HL-60/S4 (cell line): Measurements from ENCODE around the gene MARCHF10.
"Not testable (repeated sequence)": the region's sequence is repeated elsewhere in the genome, so short reads cannot be mapped to it uniquely, and the experiment has no call there.

Experiments
- in situ Hi-C: fragments of 300-500 bp; cut with MboI; formaldehyde crosslinking; loops from 2 replicates; pipeline ENCODE4 v1.14.3; 2022; ENCODE audit warnings: low sequenced_read_pairs

Gene MARCHF10, protein sequence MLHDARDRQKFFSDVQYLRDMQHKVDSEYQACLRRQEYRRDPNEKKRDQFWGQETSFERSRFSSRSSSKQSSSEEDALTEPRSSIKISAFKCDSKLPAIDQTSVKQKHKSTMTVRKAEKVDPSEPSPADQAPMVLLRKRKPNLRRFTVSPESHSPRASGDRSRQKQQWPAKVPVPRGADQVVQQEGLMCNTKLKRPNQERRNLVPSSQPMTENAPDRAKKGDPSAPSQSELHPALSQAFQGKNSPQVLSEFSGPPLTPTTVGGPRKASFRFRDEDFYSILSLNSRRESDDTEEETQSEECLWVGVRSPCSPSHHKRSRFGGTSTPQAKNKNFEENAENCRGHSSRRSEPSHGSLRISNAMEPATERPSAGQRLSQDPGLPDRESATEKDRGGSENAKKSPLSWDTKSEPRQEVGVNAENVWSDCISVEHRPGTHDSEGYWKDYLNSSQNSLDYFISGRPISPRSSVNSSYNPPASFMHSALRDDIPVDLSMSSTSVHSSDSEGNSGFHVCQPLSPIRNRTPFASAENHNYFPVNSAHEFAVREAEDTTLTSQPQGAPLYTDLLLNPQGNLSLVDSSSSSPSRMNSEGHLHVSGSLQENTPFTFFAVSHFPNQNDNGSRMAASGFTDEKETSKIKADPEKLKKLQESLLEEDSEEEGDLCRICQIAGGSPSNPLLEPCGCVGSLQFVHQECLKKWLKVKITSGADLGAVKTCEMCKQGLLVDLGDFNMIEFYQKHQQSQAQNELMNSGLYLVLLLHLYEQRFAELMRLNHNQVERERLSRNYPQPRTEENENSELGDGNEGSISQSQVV

DNA sequence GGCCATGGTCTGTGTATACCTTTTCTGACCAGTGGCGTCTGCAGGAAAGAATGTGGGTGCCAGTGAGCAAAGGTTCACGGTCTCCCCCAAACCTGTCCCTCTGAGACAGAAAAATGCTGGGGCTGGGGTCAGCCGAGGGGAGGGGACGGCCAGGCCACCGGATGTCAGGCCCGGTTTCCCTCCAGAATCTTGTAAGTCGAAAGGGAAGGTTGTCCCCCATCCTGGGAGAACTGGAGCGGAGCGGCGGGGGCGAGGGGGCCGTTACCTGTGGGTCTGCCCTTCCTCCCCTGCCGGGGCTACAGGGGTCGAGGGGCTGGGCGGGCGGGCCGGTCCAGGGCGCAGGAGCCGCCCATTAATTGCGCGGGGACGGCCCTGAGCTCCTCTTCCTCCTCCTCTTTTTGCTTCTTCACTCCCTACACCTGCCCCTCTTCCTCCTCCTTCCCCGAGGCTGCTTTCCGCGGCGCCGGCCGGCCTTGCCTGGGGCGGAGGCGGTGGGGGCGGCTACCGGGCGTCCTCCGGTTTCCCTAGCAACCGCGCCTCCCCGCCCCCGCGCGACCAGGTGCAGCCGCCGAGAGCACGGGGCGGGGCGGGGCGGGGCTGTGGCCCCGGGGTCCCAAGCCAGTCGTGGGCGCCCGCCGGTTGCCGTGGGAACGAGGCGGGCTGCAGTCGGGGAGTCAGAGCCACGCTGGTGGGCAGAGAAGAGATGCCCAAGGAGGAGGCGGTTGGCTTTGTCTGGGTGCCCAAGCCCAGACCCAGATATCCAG is at the start of gene MARCHF10:
Gene MARCHF10 (minus strand): TSS at position 503 of the 764 bp plus-strand sequence. CDS start 6,579 bp downstream, outside the sequence.
- in situ Hi-C loops = no loop called here

DNA sequence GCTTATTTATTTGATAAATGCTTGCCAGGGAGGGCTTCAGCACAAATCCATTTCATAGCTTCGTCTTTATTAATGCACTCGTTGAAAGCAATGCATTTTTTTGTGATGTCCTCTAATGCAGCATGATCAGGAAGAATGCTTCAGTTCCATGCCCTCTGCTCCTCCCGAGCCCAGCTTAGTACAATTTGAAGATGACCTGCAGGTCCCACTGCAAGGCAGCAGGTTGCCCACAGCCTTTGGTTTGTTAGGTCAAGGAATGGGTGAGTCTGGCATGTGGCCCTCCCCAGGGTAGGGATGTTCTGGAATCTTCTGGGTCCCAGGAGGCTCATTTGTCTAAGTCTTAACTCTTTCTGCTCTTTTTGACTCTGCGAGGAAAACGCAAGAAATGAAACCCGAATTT is 49.4 kb upstream of the MARCHF10 start:
- in situ Hi-C loops = no loop called here

DNA sequence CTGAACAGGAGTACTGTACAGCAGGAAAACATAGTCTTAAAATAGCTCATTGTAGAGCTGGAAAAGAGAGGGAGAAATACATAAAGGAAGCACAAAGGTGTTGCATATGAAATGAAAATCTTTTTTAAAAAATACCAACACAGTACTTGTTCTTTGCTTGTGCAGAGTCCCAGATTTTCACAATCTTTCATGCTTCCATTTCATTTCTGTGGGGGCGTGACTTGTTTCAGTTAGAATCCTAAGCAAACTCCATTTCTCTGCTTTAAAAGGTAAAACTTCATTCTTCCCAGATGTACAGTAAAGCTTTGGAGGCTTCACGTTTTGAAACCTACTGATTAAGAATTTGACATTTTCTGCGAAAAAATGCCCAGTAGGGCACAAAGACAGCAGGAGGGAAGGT is 48.5 kb upstream of the MARCHF10 start:
- in situ Hi-C loops = no loop called here

DNA sequence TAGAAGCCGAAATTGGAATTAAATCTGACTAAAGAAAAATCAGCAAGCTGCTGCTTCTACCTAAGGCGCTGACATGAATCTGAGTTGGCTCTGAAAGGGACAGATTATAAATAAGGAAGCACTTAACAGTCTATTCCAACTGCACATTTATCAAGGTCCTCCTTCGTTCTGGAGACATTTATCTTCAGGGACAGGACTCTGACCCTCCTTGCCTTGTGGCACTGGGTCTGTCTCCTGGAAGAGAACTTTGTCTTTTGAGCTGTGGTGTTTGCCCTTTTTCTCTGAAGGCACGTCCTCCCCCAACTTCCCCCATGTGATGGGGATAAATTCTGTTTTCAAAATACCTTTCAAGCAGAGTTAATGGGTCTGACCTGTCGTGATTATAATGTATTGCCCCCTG is 47.0 kb upstream of the MARCHF10 start:
- in situ Hi-C loops = no loop called here

DNA sequence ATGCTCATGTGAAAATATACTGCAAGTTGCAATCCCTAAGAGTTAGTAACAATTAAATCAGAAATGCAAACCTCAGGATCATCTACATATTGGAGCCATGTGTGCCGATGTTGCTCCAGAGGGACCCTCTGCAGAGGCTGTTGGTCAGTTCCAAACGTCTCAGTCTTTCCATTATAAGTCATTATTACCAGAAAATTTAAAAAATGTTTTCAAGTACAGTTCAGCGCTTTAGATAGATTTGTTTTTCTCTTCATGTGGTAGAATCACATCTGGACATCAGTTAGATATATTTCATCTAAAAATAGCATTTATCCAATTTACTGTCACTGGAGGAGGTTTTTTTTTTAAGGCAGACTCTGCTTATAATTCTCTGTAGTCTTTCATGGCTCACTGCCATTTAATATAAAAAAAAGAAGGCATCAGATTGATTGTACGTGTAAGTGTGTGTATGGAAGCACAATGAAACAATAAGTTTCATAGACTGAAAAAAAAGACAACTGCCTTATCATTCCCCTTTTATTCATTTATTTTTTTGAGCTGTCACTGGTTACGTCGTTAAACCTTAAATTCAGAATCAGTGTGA is 46.1 kb upstream of the MARCHF10 start:
- in situ Hi-C loops = no loop called here

DNA sequence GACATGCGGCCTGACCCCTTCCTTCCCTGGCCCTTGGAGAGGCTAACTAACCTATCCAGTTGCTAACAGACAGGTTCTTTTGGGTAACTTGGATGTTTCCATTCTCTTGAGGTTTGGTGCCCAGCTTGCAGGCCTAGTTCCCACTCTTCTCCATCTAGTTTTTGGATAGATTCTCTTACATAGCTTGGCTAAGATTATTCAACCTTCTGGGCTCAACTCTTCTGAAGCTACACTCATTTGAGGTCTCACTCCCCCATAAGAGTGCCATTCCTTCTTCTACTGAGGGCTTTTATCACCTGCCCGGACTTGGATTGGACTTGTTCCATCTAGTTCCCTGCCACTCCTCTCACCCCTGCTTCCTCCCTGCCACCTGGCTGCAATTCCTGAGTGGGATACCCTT is 44.1 kb upstream of the MARCHF10 start:
- in situ Hi-C loops = no loop called here

DNA sequence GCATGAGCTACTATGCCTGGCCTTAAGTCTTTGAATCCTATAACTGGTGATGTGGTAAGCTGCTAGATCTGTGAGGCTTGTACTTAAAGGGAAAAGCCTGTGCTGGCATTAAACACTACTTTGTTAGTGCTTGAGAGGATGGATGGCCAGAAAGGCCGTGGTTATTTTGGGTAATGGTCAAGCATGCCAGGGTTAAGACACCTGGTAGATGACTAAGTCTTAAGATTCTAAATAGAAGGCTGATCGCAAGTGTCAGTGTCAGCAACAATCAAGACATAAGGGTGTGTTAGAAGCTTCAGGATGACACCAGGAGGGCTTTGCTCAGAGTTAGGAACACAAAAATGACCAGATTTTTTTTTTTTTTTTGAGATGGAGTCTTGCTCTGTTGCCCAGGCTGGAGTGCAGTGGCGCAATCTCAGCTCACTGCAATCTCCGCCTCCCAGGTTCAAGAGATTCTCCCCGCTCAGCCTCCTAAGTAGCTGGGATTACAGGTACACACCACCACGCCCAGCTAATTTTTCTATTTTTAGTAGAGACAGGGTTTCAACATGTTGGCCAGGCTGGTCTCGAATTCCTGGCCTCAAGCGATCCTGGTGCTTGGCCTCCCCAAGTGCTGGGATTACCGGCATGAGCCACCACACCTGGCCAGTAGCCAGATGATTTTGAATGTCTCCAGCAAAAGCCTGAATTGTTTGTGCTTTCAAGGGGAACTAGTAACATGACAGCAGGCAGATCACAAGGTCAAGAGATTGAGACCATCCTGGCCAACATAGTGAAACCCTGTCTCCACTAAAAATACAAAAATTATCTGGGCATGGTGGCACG is 41.7 kb upstream of the MARCHF10 start:
- in situ Hi-C loops = not testable (repeated sequence)

DNA sequence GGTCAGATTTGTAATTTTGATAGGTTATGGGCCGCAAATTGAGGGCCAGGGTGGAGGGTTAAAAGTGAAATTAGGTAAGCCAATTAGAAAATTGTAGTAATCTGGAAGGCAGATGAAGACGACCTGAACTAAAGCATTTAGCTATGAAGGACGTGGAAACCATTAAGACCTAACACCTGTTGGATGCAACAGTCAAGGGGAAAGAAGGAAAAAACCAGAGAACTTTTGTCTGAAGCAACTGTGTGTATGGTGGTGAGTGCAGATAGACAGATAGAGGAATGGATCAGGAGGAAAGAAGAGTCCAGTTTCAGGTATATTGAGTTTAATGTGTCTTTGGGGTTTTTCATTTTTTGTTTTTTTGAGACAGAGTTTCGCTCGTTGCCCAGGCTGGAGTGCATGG is 40.2 kb upstream of the MARCHF10 start:
- in situ Hi-C loops = no loop called here

DNA sequence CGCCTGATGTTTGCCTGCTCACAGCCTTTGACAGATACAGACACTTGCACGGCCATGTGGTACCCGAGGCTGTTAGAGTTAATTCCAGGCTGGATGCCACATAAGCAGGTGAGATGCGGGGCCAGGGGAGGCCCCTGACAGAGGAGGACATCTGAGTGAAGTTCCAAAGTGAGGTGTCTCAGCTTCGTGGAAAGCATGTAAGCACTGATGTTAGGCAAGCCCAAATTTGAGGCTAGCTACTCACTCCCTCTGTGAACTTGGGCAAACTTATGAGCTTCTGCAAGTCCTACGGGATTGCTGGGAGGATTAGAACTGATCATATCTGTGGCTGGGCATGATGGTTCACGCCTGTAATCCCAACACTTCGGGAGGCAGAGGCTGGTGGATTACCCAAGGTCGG is 39.3 kb upstream of the MARCHF10 start:
- in situ Hi-C loops = no loop called here

DNA sequence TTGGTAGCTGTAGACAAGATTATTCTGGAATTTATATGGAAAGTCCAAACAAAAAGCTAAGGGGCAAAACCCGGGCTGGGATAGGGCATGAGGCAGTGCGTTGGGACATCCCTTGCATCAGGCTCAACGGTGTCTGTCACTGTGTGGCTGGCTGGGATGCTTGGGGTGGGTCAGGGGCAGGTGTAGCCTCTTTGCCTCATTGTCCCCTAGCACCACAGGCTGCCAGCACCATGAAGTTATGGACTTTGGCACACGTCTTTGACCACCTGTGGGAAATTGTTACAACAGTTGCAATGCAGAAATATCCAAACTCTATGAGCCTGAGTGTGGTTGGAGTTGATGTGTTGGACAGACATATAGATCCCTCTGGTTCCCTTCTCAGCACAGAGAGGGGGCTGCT is 32.8 kb upstream of the MARCHF10 start:
- in situ Hi-C loops = no loop called here

DNA sequence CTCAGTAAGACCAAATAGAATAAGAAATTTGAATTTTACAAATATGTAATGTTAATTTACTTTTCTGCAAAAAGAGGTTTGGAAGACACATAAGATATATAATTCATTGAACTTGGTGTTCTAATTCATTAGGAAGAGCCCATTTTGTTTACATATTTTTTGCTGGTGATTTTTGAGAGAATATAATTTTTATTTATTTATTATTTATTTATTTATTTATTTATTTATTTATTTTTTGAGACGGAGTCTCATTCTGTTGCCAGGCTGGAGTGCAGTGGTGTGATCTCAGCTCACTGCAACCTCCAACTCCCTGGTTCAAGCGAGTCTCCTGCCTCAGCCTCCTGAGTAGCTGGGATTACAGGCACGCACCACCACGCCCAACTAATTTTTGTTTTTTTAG is 25.7 kb upstream of the MARCHF10 start:
- in situ Hi-C loops = not testable (repeated sequence)

DNA sequence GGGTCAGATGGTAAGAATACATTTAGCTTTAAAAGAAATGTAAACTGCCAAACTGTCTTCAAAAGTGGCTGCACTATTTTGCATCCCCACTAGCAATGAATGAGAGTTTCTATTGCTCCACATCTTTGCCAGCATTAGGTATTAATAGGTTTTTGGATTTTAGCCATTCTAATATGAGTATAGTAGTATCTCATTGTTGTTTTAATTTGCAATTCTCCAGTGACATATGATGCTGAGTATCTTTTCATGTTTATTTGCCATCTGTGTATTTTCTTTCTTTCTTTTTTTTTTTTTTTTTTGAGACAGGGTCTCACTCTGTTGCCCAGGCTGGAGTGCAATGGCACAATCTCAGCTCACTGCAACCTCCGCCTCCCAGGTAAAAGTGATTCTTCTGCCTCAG is 24.3 kb upstream of the MARCHF10 start:
- in situ Hi-C loops = no loop called here

DNA sequence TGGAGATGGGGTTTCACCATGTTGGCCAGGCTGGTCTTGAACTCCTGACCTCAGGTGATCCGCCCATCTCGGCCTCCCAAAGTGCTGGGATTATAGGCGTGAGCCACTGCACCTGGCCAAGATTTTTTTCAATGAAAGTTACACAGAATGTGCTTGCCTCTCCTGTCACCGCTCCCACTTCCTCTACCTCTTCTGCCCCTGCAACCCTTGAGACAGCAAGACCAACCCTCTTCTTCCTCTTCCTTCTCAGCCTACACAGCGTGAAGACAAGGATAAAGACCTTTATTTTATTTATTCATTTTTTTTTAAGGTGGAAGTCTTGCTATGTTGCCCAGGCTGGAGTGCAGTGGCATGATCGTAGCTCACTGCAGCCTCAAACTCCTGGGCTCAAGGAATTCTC is 23.0 kb upstream of the MARCHF10 start:
- in situ Hi-C loops = not testable (repeated sequence)

DNA sequence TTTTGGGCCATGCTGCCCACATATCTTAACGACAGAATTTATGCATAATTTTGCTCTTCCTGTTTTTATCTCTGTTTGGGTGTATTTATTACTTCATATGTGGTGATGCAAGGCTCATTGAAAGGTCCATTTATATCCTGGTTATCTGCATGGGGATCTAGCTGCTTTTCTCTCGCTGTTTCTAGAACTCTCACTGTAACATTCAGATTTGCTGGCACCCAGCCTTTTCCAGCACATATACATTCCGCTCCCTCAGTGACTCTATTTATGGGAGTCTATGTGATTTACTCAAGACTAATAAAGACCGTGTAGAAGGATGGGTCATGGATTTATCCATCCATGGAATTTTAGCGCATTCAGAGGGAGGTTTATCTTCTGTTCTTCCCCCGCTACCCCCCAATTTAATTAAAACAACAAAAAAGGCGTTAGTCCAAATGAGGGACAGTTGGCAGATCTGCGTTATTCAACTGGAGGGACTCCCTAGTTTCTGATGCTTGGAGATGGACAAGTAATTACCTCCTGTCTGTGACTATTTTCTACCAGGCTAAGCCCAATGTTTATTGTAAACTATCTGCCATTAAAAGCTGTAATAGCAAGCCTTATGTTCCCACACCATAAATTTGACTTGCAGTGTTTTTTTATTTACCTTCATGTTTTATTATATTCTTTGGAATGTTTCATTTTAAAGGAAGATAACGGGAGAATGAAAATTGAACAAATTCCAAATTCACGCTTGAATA is 19.8 kb upstream of the MARCHF10 start:
- in situ Hi-C loops = no loop called here

DNA sequence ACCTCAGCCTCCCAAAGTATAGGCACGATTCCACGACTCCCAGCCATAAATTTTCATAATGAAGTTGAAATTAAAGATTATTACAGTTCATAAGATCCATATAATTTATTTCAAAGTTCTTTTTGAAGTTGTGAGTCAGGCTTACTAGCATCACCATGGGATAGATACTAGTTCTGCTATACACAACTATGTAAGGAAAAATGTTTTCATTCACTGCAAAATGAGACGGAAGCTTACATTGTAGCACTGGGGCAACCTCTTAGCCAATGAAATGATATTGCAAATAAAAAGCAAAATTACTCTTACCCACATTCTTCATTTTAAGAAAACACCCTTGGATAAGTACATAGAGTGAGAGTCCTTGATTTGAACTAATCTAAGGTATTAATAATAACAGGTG is 18.8 kb upstream of the MARCHF10 start:
- in situ Hi-C loops = no loop called here

DNA sequence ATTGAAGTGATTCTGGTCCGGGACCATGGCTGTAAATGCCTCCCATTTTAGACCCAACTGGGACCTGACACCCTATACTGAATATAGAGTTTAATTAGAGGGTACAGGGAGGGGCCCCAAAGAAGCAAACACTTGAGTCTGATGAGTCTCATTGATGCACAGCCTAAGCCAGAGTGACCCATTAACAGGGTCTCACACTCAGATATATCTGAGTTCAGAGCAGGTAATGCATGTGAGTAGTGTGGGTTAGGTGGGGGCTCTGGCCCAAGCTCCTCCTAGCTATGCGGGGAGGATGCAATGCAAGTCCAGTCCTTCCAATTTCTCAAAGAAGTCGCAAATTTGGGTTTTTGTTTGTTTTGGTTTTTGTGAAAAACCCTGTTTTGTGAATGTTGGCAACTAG is 17.1 kb upstream of the MARCHF10 start:
- in situ Hi-C loops = no loop called here

DNA sequence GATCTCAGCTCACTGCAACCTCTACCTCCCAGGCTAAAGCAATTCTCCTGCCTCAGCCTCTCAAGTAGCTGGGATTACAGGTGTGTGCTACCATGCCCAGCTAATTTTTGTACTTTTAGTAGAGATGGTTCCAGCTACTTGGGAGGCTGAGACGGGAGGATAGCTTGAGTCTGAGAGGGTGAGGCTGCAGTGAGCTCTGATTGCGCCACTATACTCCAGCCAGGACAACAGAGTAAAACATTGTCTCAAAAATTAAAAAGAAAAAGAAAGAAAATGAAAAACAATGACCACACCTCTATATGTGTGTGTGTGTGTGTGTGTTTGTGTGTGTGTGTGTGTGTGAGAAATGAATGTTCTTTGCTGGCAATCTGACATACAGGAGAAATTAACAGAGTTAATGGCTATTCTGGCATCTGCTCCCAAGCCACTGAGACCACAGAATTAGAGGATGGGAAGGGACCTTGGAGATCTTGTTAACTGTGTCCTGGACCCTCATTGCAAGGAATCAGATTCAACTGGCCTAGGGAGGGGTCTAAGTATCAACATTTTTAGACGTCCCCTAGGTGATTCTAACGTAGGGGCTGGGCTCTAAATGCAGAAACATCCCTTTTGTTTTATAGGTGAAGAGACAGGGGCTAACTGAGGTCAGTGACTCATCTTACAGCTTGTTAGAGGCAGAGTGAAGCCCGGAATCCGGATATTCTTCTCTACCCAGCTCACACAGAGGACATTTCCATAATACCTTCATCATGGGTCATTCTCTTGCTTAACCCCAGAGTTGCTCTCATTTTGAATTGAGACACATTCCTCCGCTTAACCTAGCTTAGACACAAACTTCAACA is 16.4 kb upstream of the MARCHF10 start:
- in situ Hi-C loops = no loop called here

DNA sequence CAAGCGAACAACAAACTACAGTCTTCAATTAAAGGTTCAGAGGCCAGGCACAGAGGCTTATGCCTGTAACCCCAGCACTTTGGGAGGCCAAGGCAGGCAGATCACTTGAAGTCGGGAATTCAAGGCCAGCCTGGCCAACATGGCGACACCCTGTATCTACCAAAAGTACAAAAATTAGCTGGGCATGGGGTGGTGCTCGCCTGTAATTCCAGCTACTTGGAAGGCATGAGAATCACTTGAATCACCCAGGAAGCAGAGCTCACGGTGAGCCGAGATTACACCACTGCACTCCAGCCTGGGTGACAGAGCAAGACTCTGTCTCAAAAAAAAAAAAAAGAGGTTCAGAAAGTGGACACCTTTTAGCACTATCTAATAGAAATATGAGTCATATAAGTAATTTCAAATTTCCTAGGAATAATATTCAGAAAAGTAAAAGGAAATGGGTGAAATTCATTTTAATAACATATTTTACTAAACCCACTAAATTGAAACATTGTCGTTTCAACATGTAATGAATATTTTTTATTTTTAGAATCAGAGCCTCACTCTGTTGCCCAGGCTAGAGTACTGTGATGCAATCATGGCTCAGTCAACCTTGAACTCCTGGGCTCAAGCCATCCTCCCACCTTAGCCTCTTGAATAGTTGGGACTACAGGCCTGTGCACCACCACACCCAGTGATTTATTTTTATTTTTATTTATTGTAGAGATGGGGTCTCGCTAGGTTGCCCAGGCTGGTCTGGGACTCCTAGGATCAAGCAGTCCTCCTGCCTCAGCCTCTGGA is 15.2 kb upstream of the MARCHF10 start:
- in situ Hi-C loops = no loop called here
